ENCODE data around the gene PODXL2.
A peak's percentile ranks its signal among the peaks of the same experiment; 100 is the strongest.

Gene PODXL2

GRCh38 chr3:127628426-127628787, 578 bp upstream of the PODXL2 start:
- DNase-seq, result no peak

GRCh38 chr3:127629467-127630403, 750 bp downstream of the PODXL2 start:
- peak in 18 of 56 donors; percentile 5 to 59 (median 28) for DNase-seq

GRCh38 chr3:127630811-127631714, 2.1 kb downstream of the PODXL2 start:
- no peak for DNase-seq

GRCh38 chr3:127632035-127632820, 3.2 kb downstream of the PODXL2 start:
- no peak for DNase-seq

GRCh38 chr3:127634653-127635052, 5.7 kb downstream of the PODXL2 start:
- no peak for DNase-seq

GRCh38 chr3:127637546-127637945, 8.6 kb downstream of the PODXL2 start:
- DNase-seq, result no peak

GRCh38 chr3:127637971-127638370, 9.0 kb downstream of the PODXL2 start:
- DNase-seq, result no peak

- no peak for DNase-seq
These were observed 10.4 kb downstream of the PODXL2 start for GRCh38 chr3:127639173-127640041.

GRCh38 chr3:127640042-127640355, 11.0 kb downstream of the PODXL2 start:
- DNase-seq, result no peak

- DNase-seq, result no peak
These were observed 15.8 kb downstream of the PODXL2 start for GRCh38 chr3:127644641-127645370.

GRCh38 chr3:127645371-127646015, 16.5 kb downstream of the PODXL2 start:
- no peak for DNase-seq

- no peak for DNase-seq
These were observed 17.6 kb downstream of the PODXL2 start for GRCh38 chr3:127646501-127647046.

GRCh38 chr3:127647166-127647844, 18.3 kb downstream of the PODXL2 start:
- DNase-seq, result no peak

- no peak for DNase-seq
These were observed 18.8 kb downstream of the PODXL2 start for GRCh38 chr3:127647845-127648204.

GRCh38 chr3:127650236-127650635, 21.3 kb downstream of the PODXL2 start:
- DNase-seq, result no peak

- no peak for DNase-seq
These were observed 22.7 kb downstream of the PODXL2 start for GRCh38 chr3:127651516-127652172.

- DNase-seq, result peak in 19 of 56 donors; percentile 12 to 50 (median 31)
These were observed 23.4 kb downstream of the PODXL2 start for GRCh38 chr3:127652246-127652995.
